ENCODE measurements around the gene ADAMTS7. TPM values are rescaled to one million over a fixed set of nuclear protein-coding genes. Genes with fewer than 3 reads are reported as not detected.
"Not testable (repeated sequence)": the region's sequence is repeated elsewhere in the genome, so short reads cannot be mapped to it uniquely, and the experiment has no call there.

The ADAMTS7 gene
- total RNA-seq, result 0.39 and 0.47 TPM in 2 replicates

GRCh38 chr15:78811124-78811824 is at the start of gene ADAMTS7:
TSS of gene ADAMTS7 (minus strand) at chr15:78811464. CDS start at chr15:78811220, 244 bp downstream.
- peaks cover 5% of the 10 kb centered on the region for H3K9me3 Mint-ChIP-seq
- H3K4me3 Mint-ChIP-seq, result peak within 1 kb of the TSS; percentile 79
- no peaks in the 10 kb centered on the region for H3K4me1 Mint-ChIP-seq (ENCODE audit: low read depth)
- peak; percentile 7 for DNase-seq (ENCODE audit: low spot score)
- H3K27me3 Mint-ChIP-seq (ENCODE audit: insufficient read depth), result peaks cover 50% of the 10 kb centered on the region
- intact Hi-C loops (cut with micrococcal nuclease), result no loop called here
- peaks cover 2% of the 10 kb centered on the region for H3K36me3 Mint-ChIP-seq (ENCODE audit: low read depth)
- peak within 1 kb of the TSS; percentile 40 for H3K27ac Mint-ChIP-seq

GRCh38 chr15:78859971-78860719 is 48.9 kb upstream of the ADAMTS7 start:
- peak; percentile 63 for DNase-seq (ENCODE audit: low spot score)
- Mint-ChIP-seq H3K36me3 (ENCODE audit: low read depth) (no peaks in the 10 kb centered on the region), H3K4me1 (ENCODE audit: low read depth) (peaks cover 9% of the 10 kb centered on the region), H3K9me3 (no peaks in the 10 kb centered on the region), H3K27ac (peak overlapping the region; percentile 71), H3K27me3 (ENCODE audit: insufficient read depth) (peaks cover 12% of the 10 kb centered on the region), H3K4me3 (peak overlapping the region; percentile 81)
- intact Hi-C loops (cut with micrococcal nuclease), result loop anchor here (1.0 kb wide), 1 partner anchor 13 kb away; no protein-coding TSS in a partner anchor

- no peak for DNase-seq (ENCODE audit: low spot score)
- Mint-ChIP-seq H3K4me1 (ENCODE audit: low read depth) (peaks cover 9% of the 10 kb centered on the region), H3K27me3 (ENCODE audit: insufficient read depth) (no peaks in the 10 kb centered on the region), H3K36me3 (ENCODE audit: low read depth) (no peaks in the 10 kb centered on the region), H3K4me3 (no peak overlapping the region), H3K27ac (no peak overlapping the region), H3K9me3 (no peaks in the 10 kb centered on the region)
- intact Hi-C loops (cut with micrococcal nuclease), result no loop called here
Observed at GRCh38 chr15:78855746-78856145, 44.5 kb upstream of the ADAMTS7 start.

GRCh38 chr15:78854833-78855372 is 43.6 kb upstream of the ADAMTS7 start:
- Mint-ChIP-seq H3K27ac (no peak overlapping the region), H3K4me1 (ENCODE audit: low read depth) (peaks cover 2% of the 10 kb centered on the region), H3K36me3 (ENCODE audit: low read depth) (no peaks in the 10 kb centered on the region), H3K27me3 (ENCODE audit: insufficient read depth) (no peaks in the 10 kb centered on the region), H3K4me3 (no peak overlapping the region), H3K9me3 (no peaks in the 10 kb centered on the region)
- intact Hi-C loops (cut with micrococcal nuclease), result no loop called here
- no peak for DNase-seq (ENCODE audit: low spot score)

- no peaks in the 10 kb centered on the region for H3K27me3 Mint-ChIP-seq (ENCODE audit: insufficient read depth)
- DNase-seq (ENCODE audit: low spot score), result no peak
- H3K4me1 Mint-ChIP-seq (ENCODE audit: low read depth), result no peaks in the 10 kb centered on the region
- H3K4me3 Mint-ChIP-seq, result no peak overlapping the region
- H3K27ac Mint-ChIP-seq, result no peak overlapping the region
- H3K9me3 Mint-ChIP-seq, result no peaks in the 10 kb centered on the region
- no peaks in the 10 kb centered on the region for H3K36me3 Mint-ChIP-seq (ENCODE audit: low read depth)
- intact Hi-C loops (cut with micrococcal nuclease), result no loop called here
Observed at GRCh38 chr15:78853500-78853899, 42.2 kb upstream of the ADAMTS7 start.

GRCh38 chr15:78850941-78851755 is 39.9 kb upstream of the ADAMTS7 start:
- Mint-ChIP-seq H3K27ac (no peak overlapping the region), H3K9me3 (no peaks in the 10 kb centered on the region), H3K36me3 (ENCODE audit: low read depth) (no peaks in the 10 kb centered on the region), H3K4me3 (no peak overlapping the region), H3K4me1 (ENCODE audit: low read depth) (no peaks in the 10 kb centered on the region), H3K27me3 (ENCODE audit: insufficient read depth) (no peaks in the 10 kb centered on the region)
- intact Hi-C loops (cut with micrococcal nuclease), result no loop called here
- DNase-seq (ENCODE audit: low spot score), result no peak

- H3K27me3 Mint-ChIP-seq (ENCODE audit: insufficient read depth), result no peaks in the 10 kb centered on the region
- no peaks in the 10 kb centered on the region for H3K4me1 Mint-ChIP-seq (ENCODE audit: low read depth)
- intact Hi-C loops (cut with micrococcal nuclease), result no loop called here
- no peaks in the 10 kb centered on the region for H3K9me3 Mint-ChIP-seq
- no peak for DNase-seq (ENCODE audit: low spot score)
- H3K4me3 Mint-ChIP-seq, result no peak overlapping the region
- H3K36me3 Mint-ChIP-seq (ENCODE audit: low read depth), result no peaks in the 10 kb centered on the region
- H3K27ac Mint-ChIP-seq, result no peak overlapping the region
Observed at GRCh38 chr15:78850352-78850751, 39.1 kb upstream of the ADAMTS7 start.

GRCh38 chr15:78847387-78847906 is 36.2 kb upstream of the ADAMTS7 start:
- H3K4me1 Mint-ChIP-seq (ENCODE audit: low read depth); intact Hi-C loops (cut with micrococcal nuclease); H3K36me3 Mint-ChIP-seq (ENCODE audit: low read depth); H3K9me3 Mint-ChIP-seq; H3K4me3 Mint-ChIP-seq; H3K27me3 Mint-ChIP-seq (ENCODE audit: insufficient read depth); DNase-seq (ENCODE audit: low spot score); H3K27ac Mint-ChIP-seq: not testable (repeated sequence)

GRCh38 chr15:78846906-78847305 is 35.6 kb upstream of the ADAMTS7 start:
- H3K9me3 Mint-ChIP-seq; H3K4me3 Mint-ChIP-seq; DNase-seq (ENCODE audit: low spot score); H3K36me3 Mint-ChIP-seq (ENCODE audit: low read depth); H3K27ac Mint-ChIP-seq; intact Hi-C loops (cut with micrococcal nuclease); H3K4me1 Mint-ChIP-seq (ENCODE audit: low read depth); H3K27me3 Mint-ChIP-seq (ENCODE audit: insufficient read depth): not testable (repeated sequence)

GRCh38 chr15:78842519-78842918 is 31.3 kb upstream of the ADAMTS7 start:
- no peak for DNase-seq (ENCODE audit: low spot score)
- Mint-ChIP-seq H3K4me1 (ENCODE audit: low read depth) (peaks cover 5% of the 10 kb centered on the region), H3K27ac (peak overlapping the region; percentile 53), H3K4me3 (no peak overlapping the region), H3K9me3 (no peaks in the 10 kb centered on the region), H3K36me3 (ENCODE audit: low read depth) (no peaks in the 10 kb centered on the region), H3K27me3 (ENCODE audit: insufficient read depth) (no peaks in the 10 kb centered on the region)
- intact Hi-C loops (cut with micrococcal nuclease), result no loop called here

- no peaks in the 10 kb centered on the region for H3K9me3 Mint-ChIP-seq
- no peak for DNase-seq (ENCODE audit: low spot score)
- peaks cover 5% of the 10 kb centered on the region for H3K4me1 Mint-ChIP-seq (ENCODE audit: low read depth)
- no peak overlapping the region for H3K4me3 Mint-ChIP-seq
- H3K27me3 Mint-ChIP-seq (ENCODE audit: insufficient read depth), result no peaks in the 10 kb centered on the region
- intact Hi-C loops (cut with micrococcal nuclease), result no loop called here
- no peak overlapping the region for H3K27ac Mint-ChIP-seq
- no peaks in the 10 kb centered on the region for H3K36me3 Mint-ChIP-seq (ENCODE audit: low read depth)
Observed at GRCh38 chr15:78841891-78842290, 30.6 kb upstream of the ADAMTS7 start.

- H3K4me1 Mint-ChIP-seq (ENCODE audit: low read depth), result peaks cover 5% of the 10 kb centered on the region
- no peak for DNase-seq (ENCODE audit: low spot score)
- no peak overlapping the region for H3K4me3 Mint-ChIP-seq
- no peaks in the 10 kb centered on the region for H3K36me3 Mint-ChIP-seq (ENCODE audit: low read depth)
- H3K9me3 Mint-ChIP-seq, result no peaks in the 10 kb centered on the region
- H3K27me3 Mint-ChIP-seq (ENCODE audit: insufficient read depth), result no peaks in the 10 kb centered on the region
- intact Hi-C loops (cut with micrococcal nuclease), result no loop called here
- H3K27ac Mint-ChIP-seq, result peak overlapping the region; percentile 26
Observed at GRCh38 chr15:78841376-78841706, 30.1 kb upstream of the ADAMTS7 start.

Measured in activated T-helper 1 cell treated with anti-CD3 and anti-CD28 coated beads, Interleukin-12 subunit alpha, Interleukin-12 subunit beta, Interleukin-2, Interleukin-4 antibody, amounts not matched to agents 30 ng/mL and 10 ng/mL and 1 ng/mL, durations not matched to agents 14 hours and 24 hours and 36 hours (primary cell).